ENCODE data around the gene MAST3.

- TF ChIP-seq CTCF (conservative IDR thresholded peaks at IDR 0.05 in 1 of 2, IDR thresholded peaks at IDR 0.05 in 1 of 2; ENCODE audit: extremely low read depth in 1 of 2, insufficient read depth in 1 of 2, low read depth in 1 of 2, low read length in 2 of 2), result no peak
- TF ChIP-seq EZH2 (IDR thresholded peaks at IDR 0.05; ENCODE audit: borderline replicate concordance, low read length), result no peak
Measured at GRCh38 chr19:18060472-18060871, 37.1 kb upstream of the MAST3 start.

Measured in mammary epithelial cell (primary cell).